ENCODE results near the gene USB1.
"Not testable (repeated sequence)": the region's sequence is repeated elsewhere in the genome, so short reads cannot be mapped to it uniquely, and the experiment has no call there.

Gene USB1

GRCh38 chr16:57967916-57968315 is 33.3 kb upstream of the USB1 start:
- Histone ChIP-seq H3K9me3 (no peaks in the 10 kb centered on the region), H3K27ac (no peak overlapping the region), H3K4me3 (no peak overlapping the region), H3K9ac (no peak overlapping the region), H4K20me1 (no peaks in the 10 kb centered on the region), H3K36me3 (no peaks in the 10 kb centered on the region), H3K27me3 (no peaks in the 10 kb centered on the region), H3K4me2 (no peak overlapping the region), H3K4me1 (peaks cover 17% of the 10 kb centered on the region)
- TF ChIP-seq Cebpa-rat (IDR thresholded peaks at IDR 0.05), result no peak

- no peak for TF ChIP-seq Cebpa-rat (IDR thresholded peaks at IDR 0.05)
- no peak overlapping the region for H3K4me3 ChIP-seq
- no peak overlapping the region for H3K4me2 ChIP-seq
- no peak overlapping the region for H3K9ac ChIP-seq
- no peaks in the 10 kb centered on the region for H4K20me1 ChIP-seq
- no peak overlapping the region for H3K27ac ChIP-seq
- no peaks in the 10 kb centered on the region for H3K27me3 ChIP-seq
- H3K4me1 ChIP-seq, result peaks cover 17% of the 10 kb centered on the region
- H3K36me3 ChIP-seq, result no peaks in the 10 kb centered on the region
- no peaks in the 10 kb centered on the region for H3K9me3 ChIP-seq
These were observed 31.6 kb upstream of the USB1 start for GRCh38 chr16:57969451-57970123.

GRCh38 chr16:57970319-57970718 is 30.9 kb upstream of the USB1 start:
- no peaks in the 10 kb centered on the region for H3K9me3 ChIP-seq
- no peaks in the 10 kb centered on the region for H3K36me3 ChIP-seq
- no peak overlapping the region for H3K4me2 ChIP-seq
- H3K27ac ChIP-seq, result no peak overlapping the region
- no peaks in the 10 kb centered on the region for H3K27me3 ChIP-seq
- no peaks in the 10 kb centered on the region for H4K20me1 ChIP-seq
- no peak overlapping the region for H3K9ac ChIP-seq
- H3K4me1 ChIP-seq, result peaks cover 17% of the 10 kb centered on the region
- no peak overlapping the region for H3K4me3 ChIP-seq
- TF ChIP-seq Cebpa-rat (IDR thresholded peaks at IDR 0.05), result no peak

GRCh38 chr16:57970970-57971369 is 30.2 kb upstream of the USB1 start, which contains the start of gene CNGB1:
Gene CNGB1, minus strand, starts transcription at chr16:57971128. Its CDS starts 3,842 bp downstream, at chr16:57967286.
- H3K9me3 ChIP-seq, result no peaks in the 10 kb centered on the region

GRCh38 chr16:57971848-57972247 is 29.4 kb upstream of the USB1 start:
- H3K4me2 ChIP-seq, result peak overlapping the region; percentile 19; the same call in 1 of the 2 replicates
- no peaks in the 10 kb centered on the region for H4K20me1 ChIP-seq
- no peak for TF ChIP-seq Cebpa-rat (IDR thresholded peaks at IDR 0.05)
- H3K9me3 ChIP-seq, result no peaks in the 10 kb centered on the region
- peaks cover 15% of the 10 kb centered on the region for H3K4me1 ChIP-seq
- H3K36me3 ChIP-seq, result no peaks in the 10 kb centered on the region
- no peak overlapping the region for H3K4me3 ChIP-seq
- no peak overlapping the region for H3K27ac ChIP-seq
- no peak overlapping the region for H3K9ac ChIP-seq
- H3K27me3 ChIP-seq, result no peaks in the 10 kb centered on the region

More at GRCh38 chr16:57970970-57971369, 30.2 kb upstream of the USB1 start, which contains the start of gene CNGB1:
- Histone ChIP-seq H4K20me1 (no peaks in the 10 kb centered on the region), H3K4me1 (peaks cover 17% of the 10 kb centered on the region), H3K4me2 (no peak within 1 kb of the TSS; the same call in 1 of the 2 replicates), H3K4me3 (no peak within 1 kb of the TSS), H3K9ac (no peak within 1 kb of the TSS), H3K36me3 (no peaks in the 10 kb centered on the region), H3K27me3 (no peaks in the 10 kb centered on the region), H3K27ac (no peak within 1 kb of the TSS)
- TF ChIP-seq Cebpa-rat (IDR thresholded peaks at IDR 0.05), result no peak

GRCh38 chr16:57972306-57972705 is 28.9 kb upstream of the USB1 start:
- Histone ChIP-seq H3K27ac (no peak overlapping the region), H3K4me2 (peak overlapping the region; percentile 19; the same call in 1 of the 2 replicates), H3K9me3 (no peaks in the 10 kb centered on the region), H3K4me3 (no peak overlapping the region), H3K4me1 (peaks cover 11% of the 10 kb centered on the region), H3K27me3 (no peaks in the 10 kb centered on the region), H3K9ac (no peak overlapping the region), H3K36me3 (no peaks in the 10 kb centered on the region), H4K20me1 (no peaks in the 10 kb centered on the region)
- no peak for TF ChIP-seq Cebpa-rat (IDR thresholded peaks at IDR 0.05)

- H3K4me1 ChIP-seq, result peaks cover 10% of the 10 kb centered on the region
- H3K4me2 ChIP-seq, result no peak overlapping the region
- no peaks in the 10 kb centered on the region for H4K20me1 ChIP-seq
- no peak overlapping the region for H3K9ac ChIP-seq
- no peaks in the 10 kb centered on the region for H3K9me3 ChIP-seq
- H3K4me3 ChIP-seq, result no peak overlapping the region
- H3K36me3 ChIP-seq, result no peaks in the 10 kb centered on the region
- no peak overlapping the region for H3K27ac ChIP-seq
- no peaks in the 10 kb centered on the region for H3K27me3 ChIP-seq
- no peak for TF ChIP-seq Cebpa-rat (IDR thresholded peaks at IDR 0.05)
These were observed 24.8 kb upstream of the USB1 start for GRCh38 chr16:57976331-57976796.

- no peak overlapping the region for H3K4me3 ChIP-seq
- no peaks in the 10 kb centered on the region for H3K9me3 ChIP-seq
- H4K20me1 ChIP-seq, result no peaks in the 10 kb centered on the region
- H3K4me1 ChIP-seq, result peaks cover 4% of the 10 kb centered on the region
- no peaks in the 10 kb centered on the region for H3K36me3 ChIP-seq
- H3K27me3 ChIP-seq, result no peaks in the 10 kb centered on the region
- TF ChIP-seq Cebpa-rat (IDR thresholded peaks at IDR 0.05), result no peak
- no peak overlapping the region for H3K27ac ChIP-seq
- H3K4me2 ChIP-seq, result no peak overlapping the region
- no peak overlapping the region for H3K9ac ChIP-seq
These were observed 23.7 kb upstream of the USB1 start for GRCh38 chr16:57977418-57978069.

GRCh38 chr16:57978070-57978465 is 23.1 kb upstream of the USB1 start:
- not testable (repeated sequence) for H3K36me3 ChIP-seq, H3K27me3 ChIP-seq, H3K4me2 ChIP-seq, H3K9ac ChIP-seq, H3K4me3 ChIP-seq, H3K27ac ChIP-seq, H3K9me3 ChIP-seq, H3K4me1 ChIP-seq, H4K20me1 ChIP-seq

GRCh38 chr16:57979006-57979585 is 22.1 kb upstream of the USB1 start:
- H3K9me3 ChIP-seq, result no peaks in the 10 kb centered on the region
- no peak overlapping the region for H3K27ac ChIP-seq
- no peak for TF ChIP-seq Cebpa-rat (IDR thresholded peaks at IDR 0.05)
- H3K36me3 ChIP-seq, result no peaks in the 10 kb centered on the region
- no peaks in the 10 kb centered on the region for H4K20me1 ChIP-seq
- H3K4me3 ChIP-seq, result no peak overlapping the region
- no peak overlapping the region for H3K9ac ChIP-seq
- no peaks in the 10 kb centered on the region for H3K27me3 ChIP-seq
- peaks cover under 1% of the 10 kb centered on the region; the same call in 1 of the 2 replicates for H3K4me1 ChIP-seq
- no peak overlapping the region for H3K4me2 ChIP-seq

All from BLaER1 (cell line).